Lung (tissue), 12 donors: ENCODE measurements around the gene KIAA1217. TPM values are rescaled to one million over a fixed set of nuclear protein-coding genes. Genes with fewer than 3 reads are reported as not detected.

Experiments used
- ATAC-seq: fragments of 200-7000 bp; cut with Tn5 transposase; one replicate; pipeline ENCODE4 v1.9.1; 2020; ENCODE audit warnings: moderate number of reproducible peaks; ENCODE audit not compliant: insufficient read depth, low FRiP score
- DNase-seq, 3 donors: peaks; one replicate each; pipeline ENCODE4 v3.0.0-alpha.2; 2013 to 2017
- H3K27ac ChIP-seq, 2 donors: one replicate each; pipeline ENCODE4 v1.5.1; 2013; ENCODE audit warnings: mild to moderate bottlenecking in 2 of 2, moderate library complexity in 2 of 2, control low read depth in 1 of 2, inconsistent platforms in 1 of 2, low read depth in 1 of 2, low read length in 1 of 2
- H3K27me3 ChIP-seq, 3 donors: one replicate each; pipeline ENCODE4 v1.5.1; 2013; ENCODE audit warnings: low read length in 2 of 3; ENCODE audit not compliant: control insufficient read depth in 3 of 3, insufficient read depth in 3 of 3
- H3K36me3 ChIP-seq, 4 donors: one replicate each; pipeline ENCODE4 v1.5.1; 2013; ENCODE audit warnings: low read length in 4 of 4, mild to moderate bottlenecking in 1 of 4, moderate library complexity in 1 of 4; ENCODE audit not compliant: control insufficient read depth in 4 of 4, insufficient read depth in 4 of 4
- H3K4me1 ChIP-seq, 5 donors: one replicate each; pipeline ENCODE4 v1.5.1; 2013; ENCODE audit warnings: low read length in 5 of 5, mild to moderate bottlenecking in 2 of 5, moderate library complexity in 1 of 5; ENCODE audit not compliant: control insufficient read depth in 5 of 5, insufficient read depth in 5 of 5
- H3K4me3 ChIP-seq: one replicate; pipeline ENCODE4 v1.5.1; 2013; ENCODE audit warnings: mild to moderate bottlenecking, control low read depth, moderate library complexity
- H3K9ac ChIP-seq, 2 donors: one replicate each; pipeline ENCODE4 v1.5.1; 2013; ENCODE audit warnings: low read length in 2 of 2, control low read depth in 1 of 2; ENCODE audit not compliant: insufficient read depth in 1 of 2
- H3K9me3 ChIP-seq, 4 donors: one replicate each; pipeline ENCODE4 v1.5.1; 2013; ENCODE audit warnings: low read length in 3 of 4, mild to moderate bottlenecking in 1 of 4, moderate library complexity in 1 of 4; ENCODE audit not compliant: control insufficient read depth in 4 of 4, insufficient read depth in 3 of 4
- WGBS, 2 donors: extraction: QIAGEN DNeasy Blood & Tissue Kit; methylation state at CpG; one replicate each; pipeline ENCODE4 v1.1.7; 2013; 5-methylcytosine and 5-hydroxymethylcytosine counted together
- polyA plus RNA-seq, 2 donors: library from polyadenylated mRNA; stranded (reverse); fragments of 200-250 nt; gene quantifications; one replicate each; pipeline ENCODE4 v1.2.1, GENCODE V29; 2013
- total RNA-seq, 2 donors: library from RNA; depleted of rRNA in 1 of 2; stranded (reverse); fragments of >200 nt in 1 of 2; gene quantifications; one replicate each; pipeline ENCODE4 v1.2.1, GENCODE V29; 2014 to 2021
- TF ChIP-seq, protein P1 (sequence below): IDR thresholded peaks from 2 replicates; pipeline ENCODE4 v1.5.1; 2012; ENCODE audit warnings: mild to moderate bottlenecking; ENCODE audit errors: control extremely low read depth, extremely low read depth
- donor health status: control.
- donor health status: control.
- donor health status: Bipolar disorder and iron deficiency.
- donor health status: healthy.
- donor health status: DM: yes; HTN: yes; CAD: no.

Gene KIAA1217
- total and polyA plus RNA-seq, 4 donors, result 5.5 to 58.6 (median 24.1) TPM

DNA sequence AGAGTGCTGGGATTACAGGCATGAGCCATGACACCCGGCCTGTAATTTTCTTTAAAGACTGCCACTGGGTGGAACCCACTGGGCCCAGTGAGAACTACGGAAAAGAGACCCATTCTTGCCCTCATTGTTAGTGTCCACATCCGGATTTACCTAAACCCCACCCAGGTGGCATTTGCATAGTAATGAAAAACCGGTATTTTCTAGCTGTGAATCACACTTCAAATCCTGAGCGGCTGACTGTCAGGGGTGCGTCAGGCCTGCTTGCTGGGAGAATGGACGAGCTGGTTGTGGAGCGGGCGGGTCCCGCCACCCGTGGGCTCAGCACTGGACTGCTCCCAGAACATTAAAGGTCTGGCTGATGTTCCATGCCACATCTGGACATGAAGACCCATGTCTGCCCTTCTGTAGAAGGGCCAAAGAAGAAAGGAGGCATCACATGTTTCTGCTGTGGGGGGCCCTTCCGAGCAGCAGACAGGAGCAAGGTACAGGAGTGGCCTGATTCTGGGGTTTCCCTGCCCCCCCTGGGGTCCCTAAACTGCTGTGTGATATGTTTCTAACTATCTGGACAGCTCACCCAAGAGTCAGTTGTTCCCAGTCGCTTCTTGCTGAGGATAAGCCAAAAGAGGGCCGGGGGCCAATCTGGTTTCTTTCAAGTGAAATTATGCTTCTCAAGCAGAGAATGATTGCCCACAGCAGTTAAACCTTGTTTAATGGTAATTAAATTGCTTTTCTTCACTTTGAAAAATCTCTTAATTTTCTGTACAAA is 46.4 kb downstream of the KIAA1217 start:
- Histone ChIP-seq H3K9ac (no peak overlapping the region), H3K4me3 (no peak overlapping the region), H3K4me1 (peaks cover 13 to 24% (median 13%) of the 10 kb centered on the region in 5 donors), H3K27ac (peak overlapping the region; percentile 49 to 65), H3K9me3 (peaks cover 0 to 2% (median 0%) of the 10 kb centered on the region in 4 donors), H3K27me3 (no peaks in the 10 kb centered on the region), H3K36me3 (peaks cover 0 to 2% (median 0%) of the 10 kb centered on the region in 4 donors)
- ATAC-seq (no peak), DNase-seq (peak in 2 of 3 donors; percentile 44 to 64)
- 76 to 78% methylated on average over 14 of the region's 14 CpGs for WGBS, 2 donors
- TF ChIP-seq, protein P1, sequence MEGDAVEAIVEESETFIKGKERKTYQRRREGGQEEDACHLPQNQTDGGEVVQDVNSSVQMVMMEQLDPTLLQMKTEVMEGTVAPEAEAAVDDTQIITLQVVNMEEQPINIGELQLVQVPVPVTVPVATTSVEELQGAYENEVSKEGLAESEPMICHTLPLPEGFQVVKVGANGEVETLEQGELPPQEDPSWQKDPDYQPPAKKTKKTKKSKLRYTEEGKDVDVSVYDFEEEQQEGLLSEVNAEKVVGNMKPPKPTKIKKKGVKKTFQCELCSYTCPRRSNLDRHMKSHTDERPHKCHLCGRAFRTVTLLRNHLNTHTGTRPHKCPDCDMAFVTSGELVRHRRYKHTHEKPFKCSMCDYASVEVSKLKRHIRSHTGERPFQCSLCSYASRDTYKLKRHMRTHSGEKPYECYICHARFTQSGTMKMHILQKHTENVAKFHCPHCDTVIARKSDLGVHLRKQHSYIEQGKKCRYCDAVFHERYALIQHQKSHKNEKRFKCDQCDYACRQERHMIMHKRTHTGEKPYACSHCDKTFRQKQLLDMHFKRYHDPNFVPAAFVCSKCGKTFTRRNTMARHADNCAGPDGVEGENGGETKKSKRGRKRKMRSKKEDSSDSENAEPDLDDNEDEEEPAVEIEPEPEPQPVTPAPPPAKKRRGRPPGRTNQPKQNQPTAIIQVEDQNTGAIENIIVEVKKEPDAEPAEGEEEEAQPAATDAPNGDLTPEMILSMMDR, result no peak

DNA sequence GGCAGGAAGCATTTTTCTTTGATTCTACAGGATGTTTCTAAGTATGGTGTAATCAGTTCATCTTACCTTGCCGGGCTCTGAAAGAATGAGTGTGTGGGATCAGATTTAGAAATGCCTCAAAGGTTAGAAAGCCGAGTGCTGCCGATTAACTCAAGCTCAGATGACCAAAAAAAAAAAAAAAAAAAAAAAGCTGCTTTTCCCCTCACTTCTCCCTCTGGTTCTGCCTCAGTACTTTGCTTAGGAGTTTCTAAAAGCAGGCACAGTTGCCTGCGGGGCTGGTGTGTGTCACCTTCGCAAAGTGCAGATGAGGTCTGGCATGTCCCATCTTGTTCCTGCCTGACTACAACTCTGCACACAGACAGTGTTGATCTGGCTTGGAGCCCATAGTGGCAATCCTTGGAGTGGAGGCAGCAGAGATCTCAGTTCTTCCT is 47.0 kb downstream of the KIAA1217 start:
- WGBS, 2 donors, result 58 to 64% methylated on average over 5 of the region's 5 CpGs
- Histone ChIP-seq H3K36me3 (peaks cover 0 to 2% (median 0%) of the 10 kb centered on the region in 4 donors), H3K4me1 (peaks cover 11 to 24% (median 13%) of the 10 kb centered on the region in 5 donors), H3K9ac (no peak overlapping the region), H3K9me3 (peaks cover 0 to 2% (median 0%) of the 10 kb centered on the region in 4 donors), H3K4me3 (no peak overlapping the region), H3K27ac (peak overlapping the region in 1 of 2 donors; percentile 77), H3K27me3 (no peaks in the 10 kb centered on the region)
- ATAC-seq, result no peak
- TF ChIP-seq, protein P1, result no peak
- DNase-seq, result no peak

DNA sequence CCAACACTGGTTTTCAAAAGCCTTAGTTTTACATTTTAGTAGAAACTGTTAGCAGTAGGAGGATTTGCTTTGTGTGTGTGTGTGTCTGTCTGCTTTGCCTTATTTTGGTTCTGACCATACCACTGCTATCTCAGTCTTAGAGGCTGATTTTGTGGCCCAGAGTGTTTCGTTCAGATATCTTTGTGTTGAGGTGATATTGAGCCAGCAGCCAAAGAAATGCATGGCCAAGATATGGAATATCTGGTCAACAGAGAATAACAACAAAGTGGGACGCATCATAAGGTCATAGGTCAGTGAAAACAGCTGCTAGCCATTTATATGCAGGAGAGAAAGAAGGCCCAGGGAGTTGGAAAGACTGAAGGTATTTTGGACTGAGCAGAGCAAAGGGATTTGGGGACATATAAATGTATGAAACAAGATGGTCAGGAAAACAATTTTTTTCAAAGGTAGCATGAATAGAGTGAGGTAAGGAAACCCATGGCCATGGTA is 47.7 kb downstream of the KIAA1217 start:
- no peak for DNase-seq
- TF ChIP-seq, protein P1, result no peak
- no peaks in the 10 kb centered on the region for H3K27me3 ChIP-seq
- H3K27ac ChIP-seq, result peak overlapping the region in 1 of 2 donors; percentile 77
- peaks cover 0 to 2% (median 0%) of the 10 kb centered on the region in 4 donors for H3K36me3 ChIP-seq
- H3K4me3 ChIP-seq, result no peak overlapping the region
- no peak overlapping the region for H3K9ac ChIP-seq
- 82 to 83% methylated on average over 2 of the region's 2 CpGs for WGBS, 2 donors
- H3K4me1 ChIP-seq, result peaks cover 11 to 31% (median 13%) of the 10 kb centered on the region in 5 donors
- ATAC-seq, result no peak
- H3K9me3 ChIP-seq, result peaks cover 0 to 2% (median 0%) of the 10 kb centered on the region in 4 donors
